ENCODE data around the gene ZNF407.

The ZNF407 gene

DNA sequence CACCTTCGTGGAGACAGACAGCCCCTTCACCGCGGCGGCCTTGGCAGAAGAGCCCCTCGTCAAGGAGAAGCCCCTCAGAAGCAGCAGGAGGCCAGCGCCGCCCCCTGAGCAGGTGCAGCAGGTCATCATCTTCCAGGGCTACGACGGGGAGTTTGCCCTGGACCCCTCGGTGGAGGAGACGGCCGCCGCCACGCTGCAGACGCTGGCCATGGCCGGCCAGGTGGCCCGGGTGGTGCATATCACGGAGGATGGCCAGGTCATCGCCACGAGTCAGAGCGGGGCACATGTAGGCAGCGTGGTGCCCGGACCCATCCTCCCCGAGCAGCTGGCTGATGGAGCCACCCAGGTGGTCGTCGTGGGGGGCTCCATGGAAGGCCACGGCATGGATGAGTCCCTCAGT is 465.5 kb downstream of the ZNF407 start:
- TF ChIP-seq, protein P1, sequence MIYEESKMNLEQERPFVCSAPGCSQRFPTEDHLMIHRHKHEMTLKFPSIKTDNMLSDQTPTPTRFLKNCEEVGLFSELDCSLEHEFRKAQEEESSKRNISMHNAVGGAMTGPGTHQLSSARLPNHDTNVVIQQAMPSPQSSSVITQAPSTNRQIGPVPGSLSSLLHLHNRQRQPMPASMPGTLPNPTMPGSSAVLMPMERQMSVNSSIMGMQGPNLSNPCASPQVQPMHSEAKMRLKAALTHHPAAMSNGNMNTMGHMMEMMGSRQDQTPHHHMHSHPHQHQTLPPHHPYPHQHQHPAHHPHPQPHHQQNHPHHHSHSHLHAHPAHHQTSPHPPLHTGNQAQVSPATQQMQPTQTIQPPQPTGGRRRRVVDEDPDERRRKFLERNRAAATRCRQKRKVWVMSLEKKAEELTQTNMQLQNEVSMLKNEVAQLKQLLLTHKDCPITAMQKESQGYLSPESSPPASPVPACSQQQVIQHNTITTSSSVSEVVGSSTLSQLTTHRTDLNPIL (CRISPR knock-in tag; IDR thresholded peaks at IDR 0.05; ENCODE audit: low read depth): no peak
- TF ChIP-seq ARNTL (CRISPR knock-in tag; IDR thresholded peaks at IDR 0.05; ENCODE audit: borderline replicate concordance, low read depth): no peak
- TF ChIP-seq, protein P2, sequence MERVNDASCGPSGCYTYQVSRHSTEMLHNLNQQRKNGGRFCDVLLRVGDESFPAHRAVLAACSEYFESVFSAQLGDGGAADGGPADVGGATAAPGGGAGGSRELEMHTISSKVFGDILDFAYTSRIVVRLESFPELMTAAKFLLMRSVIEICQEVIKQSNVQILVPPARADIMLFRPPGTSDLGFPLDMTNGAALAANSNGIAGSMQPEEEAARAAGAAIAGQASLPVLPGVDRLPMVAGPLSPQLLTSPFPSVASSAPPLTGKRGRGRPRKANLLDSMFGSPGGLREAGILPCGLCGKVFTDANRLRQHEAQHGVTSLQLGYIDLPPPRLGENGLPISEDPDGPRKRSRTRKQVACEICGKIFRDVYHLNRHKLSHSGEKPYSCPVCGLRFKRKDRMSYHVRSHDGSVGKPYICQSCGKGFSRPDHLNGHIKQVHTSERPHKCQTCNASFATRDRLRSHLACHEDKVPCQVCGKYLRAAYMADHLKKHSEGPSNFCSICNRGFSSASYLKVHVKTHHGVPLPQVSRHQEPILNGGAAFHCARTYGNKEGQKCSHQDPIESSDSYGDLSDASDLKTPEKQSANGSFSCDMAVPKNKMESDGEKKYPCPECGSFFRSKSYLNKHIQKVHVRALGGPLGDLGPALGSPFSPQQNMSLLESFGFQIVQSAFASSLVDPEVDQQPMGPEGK (CRISPR knock-in tag; IDR thresholded peaks at IDR 0.05; ENCODE audit: borderline replicate concordance): no peak
- no peak for TF ChIP-seq ZNF70 (CRISPR knock-in tag; IDR thresholded peaks at IDR 0.05)
- TF ChIP-seq PPARA (CRISPR knock-in tag; IDR thresholded peaks at IDR 0.05; ENCODE audit: borderline replicate concordance): no peak
- TF ChIP-seq RARB (CRISPR knock-in tag; IDR thresholded peaks at IDR 0.05): no peak
- TF ChIP-seq ISL1 (CRISPR knock-in tag; IDR thresholded peaks at IDR 0.05): no peak
- no peak for TF ChIP-seq TSHZ2 (CRISPR knock-in tag; IDR thresholded peaks at IDR 0.05)
- TF ChIP-seq ZNF8 (CRISPR knock-in tag; IDR thresholded peaks at IDR 0.05): no peak
- no peak for TF ChIP-seq SNAI2 (CRISPR knock-in tag; IDR thresholded peaks at IDR 0.05)
- no peak for TF ChIP-seq OSR1 (CRISPR knock-in tag; IDR thresholded peaks at IDR 0.05)
- TF ChIP-seq ZNF565 (CRISPR knock-in tag; conservative IDR thresholded peaks at IDR 0.05; ENCODE audit: low read depth): no peak
- TF ChIP-seq, protein P3, sequence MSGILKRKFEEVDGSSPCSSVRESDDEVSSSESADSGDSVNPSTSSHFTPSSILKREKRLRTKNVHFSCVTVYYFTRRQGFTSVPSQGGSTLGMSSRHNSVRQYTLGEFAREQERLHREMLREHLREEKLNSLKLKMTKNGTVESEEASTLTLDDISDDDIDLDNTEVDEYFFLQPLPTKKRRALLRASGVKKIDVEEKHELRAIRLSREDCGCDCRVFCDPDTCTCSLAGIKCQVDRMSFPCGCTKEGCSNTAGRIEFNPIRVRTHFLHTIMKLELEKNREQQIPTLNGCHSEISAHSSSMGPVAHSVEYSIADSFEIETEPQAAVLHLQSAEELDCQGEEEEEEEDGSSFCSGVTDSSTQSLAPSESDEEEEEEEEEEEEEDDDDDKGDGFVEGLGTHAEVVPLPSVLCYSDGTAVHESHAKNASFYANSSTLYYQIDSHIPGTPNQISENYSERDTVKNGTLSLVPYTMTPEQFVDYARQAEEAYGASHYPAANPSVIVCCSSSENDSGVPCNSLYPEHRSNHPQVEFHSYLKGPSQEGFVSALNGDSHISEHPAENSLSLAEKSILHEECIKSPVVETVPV (CRISPR knock-in tag; IDR thresholded peaks at IDR 0.05): no peak
- TF ChIP-seq ZC3H10 (CRISPR knock-in tag; IDR thresholded peaks at IDR 0.05): no peak
- TF ChIP-seq GLIS3 (CRISPR knock-in tag; IDR thresholded peaks at IDR 0.05): no peak
- TF ChIP-seq ZFP3 (CRISPR knock-in tag; IDR thresholded peaks at IDR 0.05): no peak
- TF ChIP-seq TOX (CRISPR knock-in tag; IDR thresholded peaks at IDR 0.05; ENCODE audit: borderline replicate concordance): no peak
- no peak for TF ChIP-seq BACH2 (CRISPR knock-in tag; IDR thresholded peaks at IDR 0.05; ENCODE audit: borderline replicate concordance)
- ATAC-seq: no peak

DNA sequence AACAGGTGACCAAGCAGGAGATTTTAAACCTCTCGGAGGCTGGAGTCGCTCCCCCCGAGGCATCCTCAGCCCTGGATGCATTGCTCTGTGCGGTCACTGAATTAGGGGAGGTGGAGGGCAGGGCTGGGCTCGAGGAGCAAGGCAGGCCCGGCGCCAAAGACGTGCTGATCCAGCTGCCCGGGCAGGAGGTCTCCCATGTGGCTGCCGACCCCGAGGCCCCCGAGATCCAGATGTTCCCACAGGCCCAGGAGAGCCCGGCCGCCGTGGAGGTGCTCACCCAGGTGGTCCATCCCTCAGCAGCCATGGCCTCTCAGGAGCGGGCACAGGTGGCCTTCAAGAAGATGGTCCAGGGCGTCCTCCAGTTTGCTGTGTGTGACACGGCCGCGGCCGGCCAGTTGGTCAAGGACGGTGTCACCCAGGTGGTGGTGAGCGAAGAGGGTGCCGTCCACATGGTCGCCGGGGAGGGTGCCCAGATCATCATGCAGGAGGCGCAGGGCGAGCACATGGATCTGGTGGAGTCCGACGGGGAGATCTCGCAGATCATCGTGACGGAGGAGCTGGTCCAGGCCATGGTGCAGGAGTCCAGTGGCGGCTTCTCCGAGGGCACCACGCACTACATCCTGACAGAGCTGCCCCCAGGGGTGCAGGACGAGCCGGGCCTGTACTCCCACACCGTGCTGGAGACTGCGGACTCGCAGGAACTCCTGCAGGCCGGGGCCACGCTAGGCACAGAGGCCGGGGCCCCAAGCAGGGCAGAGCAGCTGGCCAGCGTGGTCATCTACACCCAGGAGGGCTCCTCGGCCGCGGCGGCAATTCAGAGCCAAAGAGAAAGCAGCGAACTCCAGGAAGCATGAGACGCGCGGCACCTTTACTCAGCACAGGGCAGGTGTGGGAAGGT is 466.2 kb downstream of the ZNF407 start:
- ATAC-seq: no peak
- TF ChIP-seq BACH2 (CRISPR knock-in tag; IDR thresholded peaks at IDR 0.05; ENCODE audit: borderline replicate concordance) (no peak), SNAI2 (CRISPR knock-in tag; IDR thresholded peaks at IDR 0.05) (no peak), ISL1 (CRISPR knock-in tag; IDR thresholded peaks at IDR 0.05) (no peak)
- TF ChIP-seq, protein P3 (CRISPR knock-in tag; IDR thresholded peaks at IDR 0.05): no peak

- TF ChIP-seq TOX (CRISPR knock-in tag; IDR thresholded peaks at IDR 0.05; ENCODE audit: borderline replicate concordance): no peak
- no peak for TF ChIP-seq ARNTL (CRISPR knock-in tag; IDR thresholded peaks at IDR 0.05; ENCODE audit: borderline replicate concordance, low read depth)
- TF ChIP-seq ZC3H10 (CRISPR knock-in tag; IDR thresholded peaks at IDR 0.05): no peak
- no peak for TF ChIP-seq ISL1 (CRISPR knock-in tag; IDR thresholded peaks at IDR 0.05)
- no peak for TF ChIP-seq CSDC2 (CRISPR knock-in tag; IDR thresholded peaks at IDR 0.05)
- TF ChIP-seq, protein P3 (CRISPR knock-in tag; IDR thresholded peaks at IDR 0.05): no peak
- TF ChIP-seq SNAI2 (CRISPR knock-in tag; IDR thresholded peaks at IDR 0.05): no peak
- TF ChIP-seq ZNF565 (CRISPR knock-in tag; conservative IDR thresholded peaks at IDR 0.05; ENCODE audit: low read depth): no peak
- TF ChIP-seq RARB (CRISPR knock-in tag; IDR thresholded peaks at IDR 0.05): no peak
- no peak for TF ChIP-seq ZNF70 (CRISPR knock-in tag; IDR thresholded peaks at IDR 0.05)
- TF ChIP-seq PPARA (CRISPR knock-in tag; IDR thresholded peaks at IDR 0.05; ENCODE audit: borderline replicate concordance): no peak
- no peak for TF ChIP-seq ZFP30 (CRISPR knock-in tag; IDR thresholded peaks at IDR 0.05)
- ATAC-seq: no peak
These were observed 466.8 kb downstream of the ZNF407 start for GRCh38 chr18:75064513-75064905.
